ENCODE data around the gene BICC1.

DNA sequence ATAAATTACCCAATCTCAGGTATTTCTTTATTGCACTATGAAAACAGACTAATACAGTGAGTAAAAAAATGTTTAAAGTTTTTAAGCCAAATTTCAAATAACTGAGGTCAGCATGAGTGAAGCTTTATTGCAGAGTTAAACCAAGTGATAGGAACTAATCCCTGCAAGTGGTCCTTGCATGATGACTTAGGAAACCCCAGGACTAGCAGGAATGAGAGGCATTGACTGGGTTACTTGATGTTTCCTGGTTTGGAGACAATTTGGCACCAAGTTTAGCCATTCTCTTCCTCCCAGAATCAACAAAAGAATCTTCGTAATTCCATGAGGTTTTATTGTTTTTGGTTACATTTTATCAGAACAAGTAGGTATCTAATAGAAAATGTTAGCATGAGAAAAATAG, 194.2 kb downstream of the BICC1 start:
- TF ChIP-seq CTCF (conservative IDR thresholded peaks at IDR 0.05) (no peak), ZFX (IDR thresholded peaks at IDR 0.05) (no peak)
